ENCODE measurements around the gene PIGN. TPM values are rescaled to one million over a fixed set of nuclear protein-coding genes. Genes with fewer than 3 reads are reported as not detected.

PIGN gene
- total RNA-seq, 1 experiment from 2014 or later, result 22.8 TPM

DNA sequence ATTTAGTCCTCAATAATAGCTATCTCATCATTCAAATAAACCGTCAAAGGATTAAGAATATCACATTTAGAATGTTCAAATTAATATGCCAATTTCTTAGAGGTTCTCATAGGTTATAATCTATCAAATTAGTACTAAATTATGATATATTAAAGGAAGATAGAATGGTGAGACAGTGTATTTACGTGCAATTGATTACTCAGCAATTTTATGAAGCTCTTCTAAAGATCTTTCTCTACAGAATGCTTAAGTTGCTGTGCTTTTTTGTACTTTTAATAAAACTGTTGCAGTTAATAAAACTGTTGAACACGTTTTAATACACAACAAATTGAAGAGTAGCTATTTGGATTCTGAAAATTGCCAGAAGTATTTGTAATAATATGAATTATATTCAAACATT, 39.2 kb upstream of the PIGN start:
- no peaks in the 10 kb centered on the region for H3K9me3 ChIP-seq
- ChIA-PET CTCF (no interaction called here), POLR2A (no interaction called here)
- Mint-ChIP-seq H3K27ac (ENCODE audit: unreplicated experiment) (no peak overlapping the region), H3K9me3 (ENCODE audit: unreplicated experiment) (no peaks in the 10 kb centered on the region), H3K36me3 (ENCODE audit: insufficient read depth, unreplicated experiment) (peaks cover 27% of the 10 kb centered on the region), H3K27me3 (ENCODE audit: insufficient read depth, unreplicated experiment) (no peaks in the 10 kb centered on the region), H3K4me1 (ENCODE audit: low read depth, unreplicated experiment) (no peaks in the 10 kb centered on the region), H3K4me3 (ENCODE audit: unreplicated experiment) (no peak overlapping the region)
- no peaks in the 10 kb centered on the region for H3K27me3 ChIP-seq (replicated peaks; ENCODE audit: control insufficient read depth, insufficient read depth, low read length)
- no peak overlapping the region for H3K4me3 ChIP-seq (ENCODE audit: low read depth, low read length)
- DNase-seq, result no peak
- intact Hi-C loops (cut with micrococcal nuclease; ENCODE audit: unreplicated experiment), result no loop called here
- BruUV-seq (replicated peaks), result no TSS peak
- TF ChIP-seq, protein P1, sequence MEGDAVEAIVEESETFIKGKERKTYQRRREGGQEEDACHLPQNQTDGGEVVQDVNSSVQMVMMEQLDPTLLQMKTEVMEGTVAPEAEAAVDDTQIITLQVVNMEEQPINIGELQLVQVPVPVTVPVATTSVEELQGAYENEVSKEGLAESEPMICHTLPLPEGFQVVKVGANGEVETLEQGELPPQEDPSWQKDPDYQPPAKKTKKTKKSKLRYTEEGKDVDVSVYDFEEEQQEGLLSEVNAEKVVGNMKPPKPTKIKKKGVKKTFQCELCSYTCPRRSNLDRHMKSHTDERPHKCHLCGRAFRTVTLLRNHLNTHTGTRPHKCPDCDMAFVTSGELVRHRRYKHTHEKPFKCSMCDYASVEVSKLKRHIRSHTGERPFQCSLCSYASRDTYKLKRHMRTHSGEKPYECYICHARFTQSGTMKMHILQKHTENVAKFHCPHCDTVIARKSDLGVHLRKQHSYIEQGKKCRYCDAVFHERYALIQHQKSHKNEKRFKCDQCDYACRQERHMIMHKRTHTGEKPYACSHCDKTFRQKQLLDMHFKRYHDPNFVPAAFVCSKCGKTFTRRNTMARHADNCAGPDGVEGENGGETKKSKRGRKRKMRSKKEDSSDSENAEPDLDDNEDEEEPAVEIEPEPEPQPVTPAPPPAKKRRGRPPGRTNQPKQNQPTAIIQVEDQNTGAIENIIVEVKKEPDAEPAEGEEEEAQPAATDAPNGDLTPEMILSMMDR (IDR thresholded peaks at IDR 0.05; ENCODE audit: insufficient read depth in 1 of 2, low read depth in 1 of 2, low read length in 1 of 2, severe bottlenecking in 1 of 2, unreplicated experiment in 1 of 2), result no peak
- H3K36me3 ChIP-seq (ENCODE audit: control insufficient read depth, insufficient read depth, low read length), result no peaks in the 10 kb centered on the region
- no peaks in the 10 kb centered on the region for H3K4me1 ChIP-seq

GRCh38 chr18:62224229-62224628, 37.4 kb upstream of the PIGN start:
- no peak for DNase-seq
- Mint-ChIP-seq H3K4me3 (ENCODE audit: unreplicated experiment) (no peak overlapping the region), H3K27me3 (ENCODE audit: insufficient read depth, unreplicated experiment) (no peaks in the 10 kb centered on the region), H3K9me3 (ENCODE audit: unreplicated experiment) (no peaks in the 10 kb centered on the region), H3K27ac (ENCODE audit: unreplicated experiment) (no peak overlapping the region), H3K36me3 (ENCODE audit: insufficient read depth, unreplicated experiment) (peaks cover 21% of the 10 kb centered on the region), H3K4me1 (ENCODE audit: low read depth, unreplicated experiment) (no peaks in the 10 kb centered on the region)
- no peak overlapping the region for H3K4me3 ChIP-seq (ENCODE audit: low read depth, low read length)
- ChIA-PET CTCF (no interaction called here), POLR2A (no interaction called here)
- no peaks in the 10 kb centered on the region for H3K4me1 ChIP-seq
- H3K9me3 ChIP-seq, result no peaks in the 10 kb centered on the region
- no peaks in the 10 kb centered on the region for H3K36me3 ChIP-seq (ENCODE audit: control insufficient read depth, insufficient read depth, low read length)
- no TSS peak for BruUV-seq (replicated peaks)
- TF ChIP-seq, protein P1 (IDR thresholded peaks at IDR 0.05; ENCODE audit: insufficient read depth in 1 of 2, low read depth in 1 of 2, low read length in 1 of 2, severe bottlenecking in 1 of 2, unreplicated experiment in 1 of 2), result no peak
- no peaks in the 10 kb centered on the region for H3K27me3 ChIP-seq (replicated peaks; ENCODE audit: control insufficient read depth, insufficient read depth, low read length)
- intact Hi-C loops (cut with micrococcal nuclease; ENCODE audit: unreplicated experiment), result no loop called here

DNA sequence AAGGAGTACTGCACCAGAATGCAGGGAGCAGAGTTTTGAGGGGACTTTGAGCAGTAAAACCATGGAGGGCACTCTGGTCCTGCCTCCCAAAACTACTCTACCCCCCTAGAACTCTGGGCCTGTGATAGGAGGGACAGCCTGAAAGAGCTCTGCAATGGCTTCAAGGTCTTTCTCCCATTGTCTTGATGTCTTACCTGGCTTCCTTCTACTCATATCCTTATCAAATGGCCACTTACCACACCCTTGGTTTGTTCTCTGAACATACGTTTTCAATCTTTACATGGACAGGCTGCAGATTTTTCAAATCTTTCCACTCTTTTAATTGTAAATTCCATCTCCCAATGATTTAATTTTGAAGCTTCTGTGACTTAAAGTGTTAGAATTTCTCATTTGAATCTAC, 27.9 kb upstream of the PIGN start:
- H3K36me3 Mint-ChIP-seq (ENCODE audit: insufficient read depth, unreplicated experiment), result peaks cover 5% of the 10 kb centered on the region
- H3K9me3 ChIP-seq, result no peaks in the 10 kb centered on the region
- no peaks in the 10 kb centered on the region for H3K27me3 ChIP-seq (replicated peaks; ENCODE audit: control insufficient read depth, insufficient read depth, low read length)
- H3K9me3 Mint-ChIP-seq (ENCODE audit: unreplicated experiment), result peaks cover 8% of the 10 kb centered on the region
- BruUV-seq (replicated peaks), result no TSS peak
- no peaks in the 10 kb centered on the region for H3K4me1 ChIP-seq
- H3K4me1 Mint-ChIP-seq (ENCODE audit: low read depth, unreplicated experiment), result peaks cover 5% of the 10 kb centered on the region
- no peaks in the 10 kb centered on the region for H3K36me3 ChIP-seq (ENCODE audit: control insufficient read depth, insufficient read depth, low read length)
- TF ChIP-seq, protein P1 (IDR thresholded peaks at IDR 0.05; ENCODE audit: insufficient read depth in 1 of 2, low read depth in 1 of 2, low read length in 1 of 2, severe bottlenecking in 1 of 2, unreplicated experiment in 1 of 2), result no peak
- no peak overlapping the region for H3K27ac Mint-ChIP-seq (ENCODE audit: unreplicated experiment)
- POLR2A ChIA-PET, result no interaction called here
- no peak overlapping the region for H3K4me3 ChIP-seq (ENCODE audit: low read depth, low read length)
- CTCF ChIA-PET, result no interaction called here
- DNase-seq, result no peak
- no peaks in the 10 kb centered on the region for H3K27me3 Mint-ChIP-seq (ENCODE audit: insufficient read depth, unreplicated experiment)
- intact Hi-C loops (cut with micrococcal nuclease; ENCODE audit: unreplicated experiment), result no loop called here
- H3K4me3 Mint-ChIP-seq (ENCODE audit: unreplicated experiment), result no peak overlapping the region
